ENCODE data around the gene FGF6.

DNA sequence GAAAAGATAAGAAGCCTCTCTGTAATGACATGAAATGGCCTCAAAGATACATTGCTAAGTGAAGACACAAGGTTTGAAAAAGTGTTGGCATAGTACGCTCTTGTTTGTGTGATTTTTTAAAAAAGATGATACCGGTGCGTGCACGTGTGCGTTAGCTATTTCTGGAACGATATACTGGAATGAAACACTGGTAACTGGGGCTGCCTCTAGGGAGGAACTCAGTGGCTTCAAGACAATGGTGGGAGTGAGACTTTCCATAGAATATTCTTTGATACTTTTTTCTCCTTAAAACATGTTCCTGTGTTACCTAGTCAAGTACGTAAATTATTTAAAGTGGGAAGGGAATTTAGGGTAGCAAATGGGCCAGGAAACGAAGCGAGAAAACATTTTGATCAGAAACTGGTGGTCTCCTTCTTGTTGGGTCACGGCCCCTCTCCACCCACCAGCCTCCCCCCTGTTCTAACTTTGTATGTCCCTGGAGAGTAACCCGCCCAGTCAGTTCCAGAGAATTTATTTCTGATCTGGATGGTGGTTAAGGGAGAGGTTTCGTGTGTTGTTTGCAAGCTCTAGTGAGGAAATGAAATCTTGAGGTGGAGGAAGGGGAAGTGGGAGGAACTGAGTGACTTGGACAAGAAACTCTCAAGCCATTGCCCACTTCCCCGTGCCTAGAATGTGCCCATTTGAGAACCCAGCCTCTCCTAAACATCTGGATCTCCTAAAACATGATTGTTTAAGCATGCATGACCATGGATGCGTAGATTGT lies 6.6 kb downstream of the FGF6 start:
- TF ChIP-seq, protein P1, sequence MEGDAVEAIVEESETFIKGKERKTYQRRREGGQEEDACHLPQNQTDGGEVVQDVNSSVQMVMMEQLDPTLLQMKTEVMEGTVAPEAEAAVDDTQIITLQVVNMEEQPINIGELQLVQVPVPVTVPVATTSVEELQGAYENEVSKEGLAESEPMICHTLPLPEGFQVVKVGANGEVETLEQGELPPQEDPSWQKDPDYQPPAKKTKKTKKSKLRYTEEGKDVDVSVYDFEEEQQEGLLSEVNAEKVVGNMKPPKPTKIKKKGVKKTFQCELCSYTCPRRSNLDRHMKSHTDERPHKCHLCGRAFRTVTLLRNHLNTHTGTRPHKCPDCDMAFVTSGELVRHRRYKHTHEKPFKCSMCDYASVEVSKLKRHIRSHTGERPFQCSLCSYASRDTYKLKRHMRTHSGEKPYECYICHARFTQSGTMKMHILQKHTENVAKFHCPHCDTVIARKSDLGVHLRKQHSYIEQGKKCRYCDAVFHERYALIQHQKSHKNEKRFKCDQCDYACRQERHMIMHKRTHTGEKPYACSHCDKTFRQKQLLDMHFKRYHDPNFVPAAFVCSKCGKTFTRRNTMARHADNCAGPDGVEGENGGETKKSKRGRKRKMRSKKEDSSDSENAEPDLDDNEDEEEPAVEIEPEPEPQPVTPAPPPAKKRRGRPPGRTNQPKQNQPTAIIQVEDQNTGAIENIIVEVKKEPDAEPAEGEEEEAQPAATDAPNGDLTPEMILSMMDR (IDR thresholded peaks at IDR 0.05): no peak
- TF ChIP-seq POLR2A (IDR thresholded peaks at IDR 0.05): no peak
